Stimulated activated naive B cell treated with anti-CD40 and anti-IgM and Interleukin-4, amounts not matched to agents 10 μg/mL and 1 μg/mL and 100 μg/mL, for 72 hours (primary cell): ENCODE results near the gene BTRC.

Experiments
- ATAC-seq, 2 donors: fragments of 150-1000 bp; cut with Tn5 transposase; replicated peaks; 2 replicates each; pipeline ENCODE4 v1.10.0; 2021; ENCODE audit warnings: moderate library complexity in 1 of 2
- DNase-seq: peaks from one replicate; pipeline ENCODE4 v3.0.0; 2021
- H3K27ac Mint-ChIP-seq: one replicate; pipeline ENCODE4 v1.8.0; 2022; ENCODE audit warnings: mild to moderate bottlenecking, mixed read lengths
- H3K27me3 Mint-ChIP-seq, 2 donors: one replicate each; pipeline ENCODE4 v1.8.0; 2022; ENCODE audit warnings: mixed read lengths in 2 of 2
- H3K36me3 Mint-ChIP-seq, 2 donors: one replicate each; pipeline ENCODE4 v1.8.0; 2022; ENCODE audit warnings: mixed read lengths in 2 of 2, mild to moderate bottlenecking in 1 of 2
- H3K4me1 Mint-ChIP-seq, 2 donors: one replicate each; pipeline ENCODE4 v1.8.0; 2022; ENCODE audit warnings: mixed read lengths in 2 of 2, mild to moderate bottlenecking in 1 of 2
- H3K4me3 Mint-ChIP-seq, 2 donors: one replicate each; pipeline ENCODE4 v1.8.0; 2022; ENCODE audit warnings: mild to moderate bottlenecking in 2 of 2, mixed read lengths in 2 of 2, moderate library complexity in 1 of 2
- H3K9me3 Mint-ChIP-seq, 2 donors: one replicate each; pipeline ENCODE4 v1.8.0; 2022; ENCODE audit warnings: mixed read lengths in 2 of 2, mild to moderate bottlenecking in 1 of 2

BTRC gene

GRCh38 chr10:101506829-101507661 lies 153.1 kb downstream of the BTRC start:
- Mint-ChIP-seq H3K4me3 (no peak overlapping the region), H3K27me3 (no peaks in the 10 kb centered on the region), H3K4me1 (no peaks in the 10 kb centered on the region), H3K27ac (no peak overlapping the region), H3K36me3 (no peaks in the 10 kb centered on the region), H3K9me3 (no peaks in the 10 kb centered on the region)
- ATAC-seq (no peak), DNase-seq (no peak)

- Mint-ChIP-seq H3K36me3 (no peaks in the 10 kb centered on the region), H3K4me1 (no peaks in the 10 kb centered on the region), H3K4me3 (no peak overlapping the region), H3K27ac (no peak overlapping the region), H3K9me3 (no peaks in the 10 kb centered on the region), H3K27me3 (no peaks in the 10 kb centered on the region)
- no peak for ATAC-seq
- DNase-seq, result no peak
Observed at GRCh38 chr10:101507828-101508227, 153.9 kb downstream of the BTRC start.

- Mint-ChIP-seq H3K27ac (no peak overlapping the region), H3K36me3 (peaks cover 4 to 9% of the 10 kb centered on the region in 2 donors), H3K4me3 (no peak overlapping the region), H3K27me3 (no peaks in the 10 kb centered on the region), H3K9me3 (no peaks in the 10 kb centered on the region), H3K4me1 (no peaks in the 10 kb centered on the region)
- DNase-seq (no peak), ATAC-seq (no peak)
Observed at GRCh38 chr10:101511938-101512337, 158.0 kb downstream of the BTRC start.

- ATAC-seq (no peak), DNase-seq (no peak)
- H3K36me3 Mint-ChIP-seq, result peaks cover 4 to 9% of the 10 kb centered on the region in 2 donors
- H3K4me3 Mint-ChIP-seq, result no peak overlapping the region
- H3K9me3 Mint-ChIP-seq, result no peaks in the 10 kb centered on the region
- H3K4me1 Mint-ChIP-seq, result no peaks in the 10 kb centered on the region
- H3K27me3 Mint-ChIP-seq, result no peaks in the 10 kb centered on the region
- H3K27ac Mint-ChIP-seq, result no peak overlapping the region
Observed at GRCh38 chr10:101512738-101513137, 158.8 kb downstream of the BTRC start.

GRCh38 chr10:101513733-101514132 lies 159.8 kb downstream of the BTRC start:
- H3K27ac Mint-ChIP-seq, result no peak overlapping the region
- H3K27me3 Mint-ChIP-seq, result no peaks in the 10 kb centered on the region
- H3K4me3 Mint-ChIP-seq, result no peak overlapping the region
- DNase-seq, result no peak
- no peaks in the 10 kb centered on the region for H3K9me3 Mint-ChIP-seq
- ATAC-seq, result no peak
- H3K4me1 Mint-ChIP-seq, result no peaks in the 10 kb centered on the region
- peaks cover 4 to 9% of the 10 kb centered on the region in 2 donors for H3K36me3 Mint-ChIP-seq

- no peaks in the 10 kb centered on the region for H3K4me1 Mint-ChIP-seq
- no peaks in the 10 kb centered on the region for H3K9me3 Mint-ChIP-seq
- no peaks in the 10 kb centered on the region for H3K27me3 Mint-ChIP-seq
- no peak for ATAC-seq
- no peak overlapping the region for H3K27ac Mint-ChIP-seq
- H3K4me3 Mint-ChIP-seq, result no peak overlapping the region
- no peak for DNase-seq
- H3K36me3 Mint-ChIP-seq, result peaks cover 5 to 8% of the 10 kb centered on the region in 2 donors
Observed at GRCh38 chr10:101525848-101526247, 171.9 kb downstream of the BTRC start.

GRCh38 chr10:101529207-101529606 lies 175.2 kb downstream of the BTRC start:
- H3K9me3 Mint-ChIP-seq, result no peaks in the 10 kb centered on the region
- no peak overlapping the region for H3K4me3 Mint-ChIP-seq
- DNase-seq (no peak), ATAC-seq (no peak)
- no peaks in the 10 kb centered on the region for H3K27me3 Mint-ChIP-seq
- H3K36me3 Mint-ChIP-seq, result peaks cover 5 to 14% of the 10 kb centered on the region in 2 donors
- H3K27ac Mint-ChIP-seq, result no peak overlapping the region
- H3K4me1 Mint-ChIP-seq, result no peaks in the 10 kb centered on the region

GRCh38 chr10:101529725-101530553 lies 176.0 kb downstream of the BTRC start:
- H3K27ac Mint-ChIP-seq, result no peak overlapping the region
- DNase-seq (no peak), ATAC-seq (no peak)
- H3K9me3 Mint-ChIP-seq, result no peaks in the 10 kb centered on the region
- no peak overlapping the region for H3K4me3 Mint-ChIP-seq
- H3K4me1 Mint-ChIP-seq, result no peaks in the 10 kb centered on the region
- peaks cover 9 to 20% of the 10 kb centered on the region in 2 donors for H3K36me3 Mint-ChIP-seq
- no peaks in the 10 kb centered on the region for H3K27me3 Mint-ChIP-seq

- Mint-ChIP-seq H3K9me3 (no peaks in the 10 kb centered on the region), H3K36me3 (peaks cover 14 to 36% of the 10 kb centered on the region in 2 donors), H3K27ac (no peak overlapping the region), H3K4me3 (no peak overlapping the region), H3K4me1 (no peaks in the 10 kb centered on the region), H3K27me3 (no peaks in the 10 kb centered on the region)
- ATAC-seq (peak; percentile 36 to 39), DNase-seq (no peak)
Observed at GRCh38 chr10:101535949-101536348, 182.0 kb downstream of the BTRC start.

GRCh38 chr10:101536800-101537199 lies 182.8 kb downstream of the BTRC start:
- DNase-seq, result no peak
- Mint-ChIP-seq H3K27me3 (no peaks in the 10 kb centered on the region), H3K4me1 (no peaks in the 10 kb centered on the region), H3K27ac (no peak overlapping the region), H3K9me3 (no peaks in the 10 kb centered on the region), H3K36me3 (peaks cover 14 to 36% of the 10 kb centered on the region in 2 donors), H3K4me3 (no peak overlapping the region)
- peak; percentile 27 to 43 for ATAC-seq

- H3K27ac Mint-ChIP-seq, result no peak overlapping the region
- no peak overlapping the region for H3K4me3 Mint-ChIP-seq
- DNase-seq, result no peak
- H3K27me3 Mint-ChIP-seq, result no peaks in the 10 kb centered on the region
- ATAC-seq, result no peak
- H3K4me1 Mint-ChIP-seq, result no peaks in the 10 kb centered on the region
- no peaks in the 10 kb centered on the region for H3K9me3 Mint-ChIP-seq
- peaks cover 16 to 32% of the 10 kb centered on the region in 2 donors for H3K36me3 Mint-ChIP-seq
Observed at GRCh38 chr10:101538446-101538845, 184.5 kb downstream of the BTRC start.

- Mint-ChIP-seq H3K4me1 (no peaks in the 10 kb centered on the region), H3K9me3 (no peaks in the 10 kb centered on the region), H3K27ac (no peak overlapping the region), H3K4me3 (no peak overlapping the region), H3K27me3 (no peaks in the 10 kb centered on the region), H3K36me3 (peaks cover 17 to 27% of the 10 kb centered on the region in 2 donors)
- ATAC-seq (no peak), DNase-seq (no peak)
Observed at GRCh38 chr10:101545898-101546297, 191.9 kb downstream of the BTRC start.

- Mint-ChIP-seq H3K27ac (no peak overlapping the region), H3K9me3 (no peaks in the 10 kb centered on the region), H3K27me3 (no peaks in the 10 kb centered on the region), H3K4me3 (no peak overlapping the region), H3K4me1 (no peaks in the 10 kb centered on the region), H3K36me3 (peaks cover 31 to 41% of the 10 kb centered on the region in 2 donors)
- peak; percentile 14 to 25 for ATAC-seq
- no peak for DNase-seq
Observed at GRCh38 chr10:101550965-101551364, 197.0 kb downstream of the BTRC start.

- DNase-seq, result no peak
- H3K27me3 Mint-ChIP-seq, result no peaks in the 10 kb centered on the region
Observed at GRCh38 chr10:101552442-101552841, 198.5 kb downstream of the BTRC start.

GRCh38 chr10:101557541-101557940 lies 203.6 kb downstream of the BTRC start:
- DNase-seq (no peak), ATAC-seq (no peak)
- H3K27me3 Mint-ChIP-seq, result peaks cover 0 to 14% of the 10 kb centered on the region in 2 donors
- peaks cover 0 to 10% of the 10 kb centered on the region in 2 donors for H3K4me1 Mint-ChIP-seq
- H3K36me3 Mint-ChIP-seq, result peaks cover 18 to 22% of the 10 kb centered on the region in 2 donors
- no peak overlapping the region for H3K4me3 Mint-ChIP-seq
- H3K27ac Mint-ChIP-seq, result no peak overlapping the region
- H3K9me3 Mint-ChIP-seq, result no peaks in the 10 kb centered on the region

More at GRCh38 chr10:101552442-101552841, 198.5 kb downstream of the BTRC start:
- ATAC-seq, result no peak
- H3K27ac Mint-ChIP-seq, result no peak overlapping the region
- H3K4me1 Mint-ChIP-seq, result no peaks in the 10 kb centered on the region
- H3K9me3 Mint-ChIP-seq, result no peaks in the 10 kb centered on the region
- peaks cover 32 to 38% of the 10 kb centered on the region in 2 donors for H3K36me3 Mint-ChIP-seq
- H3K4me3 Mint-ChIP-seq, result no peak overlapping the region
